HG03103 (cell line): ENCODE results near the gene DPP6.

Experiments used
- ATAC-seq: cut with Tn5 transposase; IDR thresholded peaks from one replicate; pipeline ENCODE4 v1.9.1; 2021; ENCODE audit warnings: low read depth; ENCODE audit not compliant: unreplicated experiment

DPP6 gene

GRCh38 chr7:154438571-154439367, 386.6 kb downstream of the DPP6 start:
- no peak for ATAC-seq

GRCh38 chr7:154440058-154440457, 387.9 kb downstream of the DPP6 start:
- ATAC-seq = no peak

GRCh38 chr7:154440651-154441050, 388.5 kb downstream of the DPP6 start:
- no peak for ATAC-seq

DNA sequence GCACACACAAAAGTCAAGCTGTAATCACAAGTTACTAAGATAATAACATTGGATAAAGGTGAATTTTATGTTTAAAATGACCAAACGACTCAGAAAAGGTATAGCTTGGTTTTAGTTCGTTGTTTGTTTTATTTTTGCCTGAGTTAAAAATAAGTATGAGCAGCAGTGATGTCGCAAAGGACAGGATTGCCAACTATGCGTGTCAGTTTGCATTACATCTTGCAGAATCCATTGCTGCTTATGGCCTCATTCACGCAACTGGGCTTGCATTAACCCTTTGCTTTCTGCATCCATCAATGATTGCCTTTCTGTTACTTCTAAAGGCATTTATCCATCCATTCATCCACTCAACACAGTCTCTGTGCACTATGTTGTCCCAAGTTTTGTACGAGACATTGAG, 389.6 kb downstream of the DPP6 start:
- no peak for ATAC-seq

DNA sequence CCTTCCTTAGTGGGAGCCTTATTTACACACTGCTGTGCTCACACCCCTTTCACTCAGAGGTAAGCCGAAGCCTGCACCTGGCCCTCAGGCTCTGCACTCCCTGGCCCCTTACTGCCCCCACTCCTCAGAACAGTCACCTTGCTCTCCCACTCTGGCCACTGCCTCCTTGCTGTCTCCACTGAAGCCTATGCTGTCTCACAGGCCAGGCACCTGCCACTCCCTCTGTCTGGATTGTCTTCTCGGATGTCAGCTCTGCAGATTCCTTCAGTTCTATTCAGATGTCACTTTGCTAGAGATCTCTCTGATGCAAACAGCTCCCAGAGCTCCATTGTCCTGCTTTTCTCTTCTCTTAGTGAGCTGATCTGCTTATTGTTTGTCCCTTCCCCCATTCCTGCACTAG, 390.7 kb downstream of the DPP6 start:
- no peak for ATAC-seq

DNA sequence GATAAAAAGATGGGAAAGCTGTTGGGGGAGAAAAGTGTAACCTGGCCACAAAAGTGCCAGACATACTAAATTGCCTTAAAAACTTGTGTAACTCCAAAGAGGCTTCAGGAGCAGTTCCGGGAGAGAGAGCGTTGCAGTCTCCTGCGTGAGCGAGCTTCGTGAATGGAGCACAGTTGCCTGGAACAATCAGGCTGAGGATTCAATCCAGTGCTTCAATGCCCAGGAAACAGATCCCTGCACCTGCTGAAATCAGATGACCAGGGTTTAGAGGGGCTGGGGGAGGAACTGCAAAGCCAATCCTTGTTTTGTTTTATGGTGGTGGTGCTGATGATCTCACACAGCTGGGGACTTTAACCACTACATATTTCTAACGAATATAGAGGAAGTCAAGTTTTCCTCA, 398.3 kb downstream of the DPP6 start:
- no peak for ATAC-seq

GRCh38 chr7:154451480-154452457, 399.6 kb downstream of the DPP6 start:
- no peak for ATAC-seq

GRCh38 chr7:154463794-154464193, 411.6 kb downstream of the DPP6 start:
- no peak for ATAC-seq

GRCh38 chr7:154469652-154470051, 417.5 kb downstream of the DPP6 start:
- ATAC-seq = no peak

GRCh38 chr7:154472343-154472742, 420.1 kb downstream of the DPP6 start:
- ATAC-seq = no peak

DNA sequence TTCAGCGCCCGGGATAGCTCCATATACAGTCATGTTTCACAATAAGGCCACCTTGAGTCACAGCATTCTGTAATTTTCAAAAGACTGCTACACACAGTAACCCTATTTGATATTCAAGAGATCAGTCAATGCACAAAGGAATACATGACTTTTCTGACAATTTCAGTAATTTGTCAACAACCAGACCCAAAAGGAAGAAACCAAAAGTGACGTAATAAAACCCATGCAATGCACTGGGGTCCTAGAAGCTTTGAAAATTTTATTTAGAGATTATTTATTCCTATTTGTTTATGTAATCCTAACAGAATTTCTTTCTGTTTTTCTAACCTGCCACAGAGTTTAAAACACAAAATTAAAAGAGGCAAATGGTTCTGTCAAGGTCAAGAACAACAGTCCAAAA, 421.2 kb downstream of the DPP6 start:
- no peak for ATAC-seq

DNA sequence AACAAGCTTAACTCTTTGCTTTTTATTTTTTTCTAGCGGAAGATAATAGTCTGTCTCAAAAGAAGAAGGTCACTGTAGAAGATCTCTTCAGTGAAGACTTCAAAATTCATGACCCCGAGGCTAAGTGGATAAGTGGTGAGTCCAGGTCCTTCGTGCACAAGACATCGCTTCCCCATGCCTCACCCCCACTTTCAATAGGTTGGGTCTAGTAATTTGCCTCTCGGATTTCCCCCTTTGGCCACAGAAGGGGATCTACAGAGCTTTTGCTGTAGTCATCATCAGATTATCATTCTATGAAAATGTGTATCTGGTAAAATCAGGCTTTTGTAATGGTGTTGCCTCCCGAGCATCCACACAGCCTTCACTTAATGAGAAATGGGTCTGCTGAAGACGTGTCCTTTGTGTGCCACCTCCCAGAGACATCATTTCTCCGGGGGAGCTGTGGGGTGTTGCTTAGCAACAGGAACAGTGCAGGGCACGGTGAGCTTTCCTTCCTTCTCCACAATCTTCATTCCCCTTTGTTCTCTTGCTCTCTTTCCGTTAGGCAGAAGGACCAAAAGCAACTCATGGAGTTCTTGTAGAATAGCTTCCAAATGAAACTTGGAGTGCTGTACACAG, 422.8 kb downstream of the DPP6 start:
- no peak for ATAC-seq

DNA sequence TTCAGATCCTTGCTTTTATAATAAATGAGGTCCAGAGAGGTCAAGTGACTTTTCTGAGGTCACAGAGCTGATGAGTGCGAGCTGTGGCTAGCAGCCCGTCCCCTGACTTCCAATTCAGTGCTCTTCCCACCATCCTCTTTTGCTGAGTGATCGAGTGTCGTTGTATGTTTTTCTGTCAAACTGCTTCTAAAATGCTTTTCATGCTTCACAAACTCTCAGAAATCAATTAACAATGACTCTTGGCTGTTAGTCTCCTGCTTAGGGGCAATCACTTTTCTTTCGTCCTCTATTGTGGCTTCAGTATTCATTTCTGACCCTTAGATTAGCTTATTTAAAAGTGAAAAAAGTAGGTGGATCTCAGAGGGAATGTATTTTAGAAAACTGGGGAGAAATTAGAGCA, 423.7 kb downstream of the DPP6 start:
- no peak for ATAC-seq

DNA sequence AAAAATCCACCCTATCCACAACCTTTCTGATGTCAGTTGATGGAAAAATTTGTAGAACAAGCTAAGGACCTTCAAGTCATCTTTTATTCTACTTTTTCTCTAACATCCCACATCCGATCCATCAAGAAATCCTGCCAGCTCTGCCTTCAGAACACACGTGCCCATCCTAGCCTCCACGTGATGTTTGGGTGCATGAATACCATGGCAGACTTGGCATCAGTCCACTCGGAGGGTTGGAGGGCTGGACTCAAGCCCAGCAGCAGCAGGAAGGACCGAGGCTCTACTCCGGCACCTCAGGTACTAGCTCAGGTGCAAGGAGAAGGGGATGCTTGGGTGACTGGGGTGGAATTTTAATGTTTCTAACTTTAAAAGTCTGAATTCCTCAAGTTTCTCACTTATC, 428.6 kb downstream of the DPP6 start:
- no peak for ATAC-seq

GRCh38 chr7:154482863-154483262, 430.7 kb downstream of the DPP6 start:
- no peak for ATAC-seq

- no peak for ATAC-seq
Observed at GRCh38 chr7:154484406-154484805, 432.2 kb downstream of the DPP6 start.

DNA sequence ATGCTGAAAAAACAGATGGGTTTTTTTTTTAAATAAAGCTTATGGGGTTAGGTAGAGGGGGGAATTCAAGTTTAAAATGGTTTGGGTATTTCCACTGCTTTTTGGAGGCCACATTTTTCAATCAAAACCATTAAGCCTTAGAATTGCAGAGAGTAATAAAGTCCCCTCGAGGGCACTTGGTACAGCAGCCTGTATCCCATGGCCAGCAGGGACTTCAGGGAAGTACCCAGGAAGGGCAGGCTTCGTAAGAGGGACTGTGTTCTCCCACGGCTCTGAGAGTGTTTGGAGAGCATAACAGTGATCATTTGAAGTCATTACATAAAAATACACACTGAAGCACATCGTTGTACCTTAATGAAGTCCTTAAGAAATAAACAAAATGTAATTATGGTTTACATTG, 432.7 kb downstream of the DPP6 start:
- no peak for ATAC-seq

- ATAC-seq = no peak
Observed at GRCh38 chr7:154489897-154490296, 437.7 kb downstream of the DPP6 start.

GRCh38 chr7:154493594-154493993, 441.4 kb downstream of the DPP6 start:
- ATAC-seq = no peak

- ATAC-seq = no peak
Observed at GRCh38 chr7:154497751-154498150, 445.6 kb downstream of the DPP6 start.

GRCh38 chr7:154503962-154504550, 451.9 kb downstream of the DPP6 start:
- no peak for ATAC-seq
